GM19099 (cell line): ENCODE data around the gene NEMP1.

Experiments used
- POLR2A ChIP-seq: IDR thresholded peaks from 3 replicates; pipeline ENCODE4 v1.6.1; 2011; ENCODE audit warnings: low read depth; ENCODE audit not compliant: insufficient read length; ENCODE audit errors: extremely low read depth

Gene NEMP1

GRCh38 chr12:57110104-57111030 lies 31.8 kb upstream of the NEMP1 start:
- TF ChIP-seq POLR2A, result peak; percentile 62

- TF ChIP-seq POLR2A, result no peak
These were observed 30.9 kb upstream of the NEMP1 start for GRCh38 chr12:57109207-57110103.

- no peak for TF ChIP-seq POLR2A
These were observed 29.0 kb upstream of the NEMP1 start for GRCh38 chr12:57107456-57108155.

GRCh38 chr12:57106021-57106708 lies 27.6 kb upstream of the NEMP1 start:
- TF ChIP-seq POLR2A, result no peak

GRCh38 chr12:57105011-57105753 lies 26.6 kb upstream of the NEMP1 start:
- no peak for TF ChIP-seq POLR2A

- no peak for TF ChIP-seq POLR2A
These were observed 25.8 kb upstream of the NEMP1 start for GRCh38 chr12:57104292-57104910.

GRCh38 chr12:57103856-57104255 lies 25.3 kb upstream of the NEMP1 start:
- no peak for TF ChIP-seq POLR2A

GRCh38 chr12:57101892-57102695 lies 23.5 kb upstream of the NEMP1 start:
- TF ChIP-seq POLR2A, result no peak

- no peak for TF ChIP-seq POLR2A
These were observed 21.2 kb upstream of the NEMP1 start for GRCh38 chr12:57099766-57100165.

- no peak for TF ChIP-seq POLR2A
These were observed 20.6 kb upstream of the NEMP1 start for GRCh38 chr12:57099047-57099714.

GRCh38 chr12:57098546-57098945 lies 20.0 kb upstream of the NEMP1 start:
- no peak for TF ChIP-seq POLR2A

- TF ChIP-seq POLR2A, result no peak
These were observed 18.9 kb upstream of the NEMP1 start for GRCh38 chr12:57097554-57097835.
